NK-92 treated with Interleukin-12 subunit alpha and Interleukin-12 subunit beta, amount 100 ng/mL, for 24 hours (cell line): ENCODE data around the gene LUZP2.
"Not testable (repeated sequence)": the region's sequence is repeated elsewhere in the genome, so short reads cannot be mapped to it uniquely, and the experiment has no call there.

Experiments
- DNase-seq: peaks from one replicate; lab custom pipeline; 2025; lab: John Stamatoyannopoulos, UW

Gene LUZP2

GRCh38 chr11:24900960-24901549, 404.2 kb downstream of the LUZP2 start:
- DNase-seq, result no peak

GRCh38 chr11:24903555-24903954, 406.7 kb downstream of the LUZP2 start:
- no peak for DNase-seq

GRCh38 chr11:24925091-24925490, 428.2 kb downstream of the LUZP2 start:
- DNase-seq, result no peak

- no peak for DNase-seq
Measured at GRCh38 chr11:24932110-24933000, 435.5 kb downstream of the LUZP2 start.

- DNase-seq, result no peak
Measured at GRCh38 chr11:24934733-24935439, 438.0 kb downstream of the LUZP2 start.

- DNase-seq, result no peak
Measured at GRCh38 chr11:24944891-24945290, 448.0 kb downstream of the LUZP2 start.

GRCh38 chr11:24949406-24949805, 452.6 kb downstream of the LUZP2 start:
- no peak for DNase-seq

GRCh38 chr11:24963852-24964251, 467.0 kb downstream of the LUZP2 start:
- DNase-seq, result no peak

GRCh38 chr11:24965748-24966147, 468.9 kb downstream of the LUZP2 start:
- DNase-seq, result no peak

GRCh38 chr11:24993903-24994302, 497.1 kb downstream of the LUZP2 start:
- DNase-seq, result not testable (repeated sequence)

- DNase-seq, result not testable (repeated sequence)
Measured at GRCh38 chr11:24999929-25000328, 503.1 kb downstream of the LUZP2 start.

- no peak for DNase-seq
Measured at GRCh38 chr11:25037431-25037830, 540.6 kb downstream of the LUZP2 start.

GRCh38 chr11:25038131-25038530, 541.3 kb downstream of the LUZP2 start:
- DNase-seq, result no peak

GRCh38 chr11:25039165-25039564, 542.3 kb downstream of the LUZP2 start:
- no peak for DNase-seq

GRCh38 chr11:25048632-25049031, 551.8 kb downstream of the LUZP2 start:
- no peak for DNase-seq

GRCh38 chr11:25052844-25053243, 556.0 kb downstream of the LUZP2 start:
- no peak for DNase-seq

- DNase-seq, result no peak
Measured at GRCh38 chr11:25057861-25058260, 561.0 kb downstream of the LUZP2 start.

- DNase-seq, result no peak
Measured at GRCh38 chr11:25065746-25066145, 568.9 kb downstream of the LUZP2 start.

GRCh38 chr11:25066706-25067105, 569.9 kb downstream of the LUZP2 start:
- DNase-seq, result no peak

GRCh38 chr11:25068451-25068850, 571.6 kb downstream of the LUZP2 start:
- DNase-seq, result no peak

GRCh38 chr11:25094085-25094802, 597.4 kb downstream of the LUZP2 start:
- DNase-seq, result no peak

GRCh38 chr11:25119416-25119815, 622.6 kb downstream of the LUZP2 start:
- no peak for DNase-seq
